Trophoblast cell (in vitro differentiated cells and primary cell): ENCODE results near the gene CST1.
"Not testable (repeated sequence)": the region's sequence is repeated elsewhere in the genome, so short reads cannot be mapped to it uniquely, and the experiment has no call there.

Source experiments
- DNase-seq, 2 donors: peaks; one replicate each; pipeline ENCODE4 v3.0.0-alpha.2; 2016
- H2AFZ ChIP-seq: 2 replicates; pipeline ENCODE4 v1.6.1; 2013; ENCODE audit warnings: low read length, moderate library complexity, mild to moderate bottlenecking; ENCODE audit not compliant: insufficient read depth, poor library complexity
- H2AK5ac ChIP-seq: 2 replicates; pipeline ENCODE4 v1.6.1; 2013; ENCODE audit warnings: mild to moderate bottlenecking, low read length
- H2BK120ac ChIP-seq: 2 replicates; pipeline ENCODE4 v1.6.1; 2013; ENCODE audit warnings: low read length, mild to moderate bottlenecking, moderate library complexity; ENCODE audit not compliant: insufficient read depth, poor library complexity
- H2BK12ac ChIP-seq: 2 replicates; pipeline ENCODE4 v1.6.1; 2013; ENCODE audit warnings: mild to moderate bottlenecking, low read length, moderate library complexity
- H2BK5ac ChIP-seq: 2 replicates; pipeline ENCODE4 v1.6.1; 2013; ENCODE audit warnings: low read length, low read depth, moderate library complexity, mild to moderate bottlenecking; ENCODE audit not compliant: poor library complexity
- H3K14ac ChIP-seq: 2 replicates; pipeline ENCODE4 v1.6.1; 2013; ENCODE audit warnings: mild to moderate bottlenecking, low read length
- H3K18ac ChIP-seq: 2 replicates; pipeline ENCODE4 v1.6.1; 2013; ENCODE audit warnings: mild to moderate bottlenecking, low read length
- H3K23ac ChIP-seq: 2 replicates; pipeline ENCODE4 v1.6.1; 2013; ENCODE audit warnings: low read length
- H3K27ac ChIP-seq: 2 replicates; pipeline ENCODE4 v1.5.1; 2013; ENCODE audit warnings: low read depth, mild to moderate bottlenecking, inconsistent platforms, low read length, moderate library complexity
- H3K27me3 ChIP-seq: 2 replicates; pipeline ENCODE4 v1.6.1; 2013; ENCODE audit warnings: inconsistent platforms, mild to moderate bottlenecking, low read length, moderate library complexity; ENCODE audit not compliant: insufficient read depth
- H3K36me3 ChIP-seq, 2 experiments: 1 replicate in 1 of 2; 2 replicates in 1 of 2; pipeline ENCODE4 v1.6.1; 2013; ENCODE audit warnings: low read length in 2 of 2, mild to moderate bottlenecking in 2 of 2, moderate library complexity in 1 of 2; ENCODE audit not compliant: insufficient read depth in 2 of 2, control insufficient read depth in 1 of 2
- H3K4ac ChIP-seq: 2 replicates; pipeline ENCODE4 v1.6.1; 2013; ENCODE audit warnings: low read depth, mild to moderate bottlenecking, low read length, moderate library complexity
- H3K4me1 ChIP-seq, 2 experiments: 1 replicate in 1 of 2; 2 replicates in 1 of 2; pipeline ENCODE4 v1.6.1; 2013; ENCODE audit warnings: low read length in 2 of 2, mild to moderate bottlenecking in 2 of 2, moderate library complexity in 1 of 2; ENCODE audit not compliant: insufficient read depth in 2 of 2, control insufficient read depth in 1 of 2
- H3K4me2 ChIP-seq: 2 replicates; pipeline ENCODE4 v1.6.1; 2013; ENCODE audit warnings: inconsistent platforms, mild to moderate bottlenecking, low read length, moderate library complexity
- H3K4me3 ChIP-seq: 2 replicates; pipeline ENCODE4 v1.5.1; 2013; ENCODE audit warnings: mild to moderate bottlenecking, low read depth, low read length, inconsistent platforms
- H3K79me1 ChIP-seq: one replicate; pipeline ENCODE4 v1.6.1; 2013; ENCODE audit warnings: low read length
- H3K79me2 ChIP-seq: 2 replicates; pipeline ENCODE4 v1.6.1; 2013; ENCODE audit warnings: low read length, mild to moderate bottlenecking; ENCODE audit not compliant: control insufficient read depth, insufficient read depth, poor library complexity
- H3K9ac ChIP-seq: 2 replicates; pipeline ENCODE4 v1.6.1; 2013; ENCODE audit warnings: mild to moderate bottlenecking, low read length
- H3K9me3 ChIP-seq: 2 replicates; pipeline ENCODE4 v1.6.1; 2013; ENCODE audit warnings: low read depth, mild to moderate bottlenecking, control low read depth, inconsistent platforms, low read length; ENCODE audit not compliant: insufficient read depth
- H4K12ac ChIP-seq: 2 replicates; pipeline ENCODE4 v1.6.1; 2013; ENCODE audit warnings: low read depth, mild to moderate bottlenecking, low read length, moderate library complexity
- H4K8ac ChIP-seq: 2 replicates; pipeline ENCODE4 v1.6.1; 2013; ENCODE audit warnings: low read depth, mild to moderate bottlenecking, low read length, moderate library complexity
- H4K91ac ChIP-seq: one replicate; pipeline ENCODE4 v1.6.1; 2013; ENCODE audit warnings: low read depth, mild to moderate bottlenecking, low read length, moderate library complexity
- WGBS: extraction: QIAGEN DNeasy Blood & Tissue Kit; methylation state at CpG from one replicate; pipeline ENCODE4 v1.1.7; 2013; ENCODE audit warnings: missing lambda C conversion rate; ENCODE audit not compliant: insufficient read length, insufficient coverage; ENCODE audit errors: extremely low coverage; 5-methylcytosine and 5-hydroxymethylcytosine counted together

CST1 gene

GRCh38 chr20:23734440-23734839 lies 16.3 kb downstream of the CST1 start:
- H3K23ac ChIP-seq, H2AK5ac ChIP-seq, H3K9me3 ChIP-seq, H2BK12ac ChIP-seq, H3K79me2 ChIP-seq, DNase-seq, H3K18ac ChIP-seq, H2BK5ac ChIP-seq, H3K27me3 ChIP-seq, H3K4me2 ChIP-seq, H2BK120ac ChIP-seq, H3K4me3 ChIP-seq, H3K9ac ChIP-seq, H3K27ac ChIP-seq, H2AFZ ChIP-seq, H4K91ac ChIP-seq, H3K36me3 ChIP-seq, H3K14ac ChIP-seq, H3K4me1 ChIP-seq, H3K79me1 ChIP-seq, H4K12ac ChIP-seq, H4K8ac ChIP-seq, H3K4ac ChIP-seq: not testable (repeated sequence)
- no CpG with 5 or more reads among the region's 1 CpG for WGBS

- H3K79me2 ChIP-seq = no peaks in the 10 kb centered on the region
- H4K12ac ChIP-seq = no peak overlapping the region
- H3K79me1 ChIP-seq = no peaks in the 10 kb centered on the region
- no peak for DNase-seq
- H3K23ac ChIP-seq = no peak overlapping the region
- no peaks in the 10 kb centered on the region for H3K4me1 ChIP-seq
- no peaks in the 10 kb centered on the region for H3K27me3 ChIP-seq
- H4K91ac ChIP-seq = no peak overlapping the region
- H3K27ac ChIP-seq = no peak overlapping the region
- no peak overlapping the region for H2AFZ ChIP-seq
- no peak overlapping the region for H4K8ac ChIP-seq
- H3K4me2 ChIP-seq = no peak overlapping the region
- no peak overlapping the region for H2AK5ac ChIP-seq
- no peaks in the 10 kb centered on the region for H3K36me3 ChIP-seq
- no peak overlapping the region for H2BK12ac ChIP-seq
- H3K4ac ChIP-seq = no peak overlapping the region
- H2BK120ac ChIP-seq = no peak overlapping the region
- H3K18ac ChIP-seq = no peak overlapping the region
- H3K14ac ChIP-seq = no peak overlapping the region
- WGBS = no CpG with 5 or more reads among the region's 3 CpGs
- H3K4me3 ChIP-seq = no peak overlapping the region
- no peaks in the 10 kb centered on the region for H3K9me3 ChIP-seq
- no peak overlapping the region for H2BK5ac ChIP-seq
- no peak overlapping the region for H3K9ac ChIP-seq
Measured at GRCh38 chr20:23727016-23727415, 23.7 kb downstream of the CST1 start.

- Histone ChIP-seq H3K23ac (peak overlapping the region; percentile 17), H4K8ac (no peak overlapping the region), H3K14ac (no peak overlapping the region), H3K79me1 (no peaks in the 10 kb centered on the region), H2BK12ac (no peak overlapping the region), H3K9ac (no peak overlapping the region), H3K79me2 (no peaks in the 10 kb centered on the region), H2BK120ac (no peak overlapping the region), H3K4me2 (no peak overlapping the region), H3K18ac (no peak overlapping the region), H3K27me3 (no peaks in the 10 kb centered on the region), H2BK5ac (no peak overlapping the region), H2AFZ (no peak overlapping the region), H3K4ac (no peak overlapping the region), H3K36me3 (no peaks in the 10 kb centered on the region), H3K4me1 (no peaks in the 10 kb centered on the region), H4K12ac (no peak overlapping the region), H3K27ac (no peak overlapping the region), H4K91ac (no peak overlapping the region), H3K4me3 (no peak overlapping the region), H3K9me3 (no peaks in the 10 kb centered on the region), H2AK5ac (no peak overlapping the region)
- DNase-seq = no peak
- WGBS = no CpG with 5 or more reads among the region's 3 CpGs
Measured at GRCh38 chr20:23725102-23725501, 25.6 kb downstream of the CST1 start.

GRCh38 chr20:23723659-23724307 lies 27.0 kb downstream of the CST1 start:
- H2BK12ac ChIP-seq, H3K27ac ChIP-seq, H3K4me1 ChIP-seq, H3K4me2 ChIP-seq, H3K79me1 ChIP-seq, H3K9me3 ChIP-seq, H2BK120ac ChIP-seq, H3K79me2 ChIP-seq, H3K23ac ChIP-seq, H3K36me3 ChIP-seq, H4K8ac ChIP-seq, H3K4me3 ChIP-seq, H4K12ac ChIP-seq, H3K14ac ChIP-seq, H2AK5ac ChIP-seq, H4K91ac ChIP-seq, H3K4ac ChIP-seq, H3K9ac ChIP-seq, H2AFZ ChIP-seq, H3K18ac ChIP-seq, H2BK5ac ChIP-seq, H3K27me3 ChIP-seq: not testable (repeated sequence)
- peak in 1 of 2 donors; percentile 14 for DNase-seq
- WGBS = no CpG with 5 or more reads among the region's 2 CpGs
